ENCODE measurements around the gene SAG. TPM values are rescaled to one million over a fixed set of nuclear protein-coding genes. Genes with fewer than 3 reads are reported as not detected.

SAG gene
- total RNA-seq, 6 donors from 2014 or later: 0.17 TPM; not detected in 5

DNA sequence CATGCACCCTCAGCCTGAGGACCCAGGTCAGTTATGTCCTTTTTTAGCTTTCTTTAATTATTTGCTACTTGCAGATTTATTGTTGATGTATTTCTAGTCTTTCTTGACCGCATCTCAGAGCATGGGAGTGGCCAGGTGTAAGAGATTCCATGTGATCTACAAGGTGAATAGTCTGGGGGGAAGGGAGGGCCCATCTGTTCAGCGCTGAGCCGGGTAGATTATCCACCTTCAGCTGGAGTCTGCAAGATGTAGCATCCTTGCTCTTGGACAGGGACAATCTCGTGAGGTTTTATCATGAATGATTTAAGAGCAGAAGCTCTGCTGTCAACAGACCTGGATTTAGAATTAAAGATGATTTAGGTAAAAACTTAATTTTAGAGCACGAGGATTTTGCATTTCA is 34.7 kb downstream of the SAG start:
- WGBS, 2 donors: 84 to 88% methylated on average over 5 of the region's 5 CpGs
- ATAC-seq (ENCODE audit: low FRiP score in 2 of 2) (no peak), DNase-seq (no peak)
- Histone ChIP-seq H3K27me3 (no peaks in the 10 kb centered on the region), H3K9me3 (no peaks in the 10 kb centered on the region), H3K4me1 (peaks cover 0 to 6% (median 5%) of the 10 kb centered on the region in 4 donors), H3K27ac (no peak overlapping the region), H3K36me3 (no peaks in the 10 kb centered on the region), H3K4me3 (no peak overlapping the region)
- TF ChIP-seq POLR2A (IDR thresholded peaks at IDR 0.05) (no peak), POLR2AphosphoS5 (IDR thresholded peaks at IDR 0.05) (no peak), EP300 (IDR thresholded peaks at IDR 0.05) (no peak)
- TF ChIP-seq, protein P1, sequence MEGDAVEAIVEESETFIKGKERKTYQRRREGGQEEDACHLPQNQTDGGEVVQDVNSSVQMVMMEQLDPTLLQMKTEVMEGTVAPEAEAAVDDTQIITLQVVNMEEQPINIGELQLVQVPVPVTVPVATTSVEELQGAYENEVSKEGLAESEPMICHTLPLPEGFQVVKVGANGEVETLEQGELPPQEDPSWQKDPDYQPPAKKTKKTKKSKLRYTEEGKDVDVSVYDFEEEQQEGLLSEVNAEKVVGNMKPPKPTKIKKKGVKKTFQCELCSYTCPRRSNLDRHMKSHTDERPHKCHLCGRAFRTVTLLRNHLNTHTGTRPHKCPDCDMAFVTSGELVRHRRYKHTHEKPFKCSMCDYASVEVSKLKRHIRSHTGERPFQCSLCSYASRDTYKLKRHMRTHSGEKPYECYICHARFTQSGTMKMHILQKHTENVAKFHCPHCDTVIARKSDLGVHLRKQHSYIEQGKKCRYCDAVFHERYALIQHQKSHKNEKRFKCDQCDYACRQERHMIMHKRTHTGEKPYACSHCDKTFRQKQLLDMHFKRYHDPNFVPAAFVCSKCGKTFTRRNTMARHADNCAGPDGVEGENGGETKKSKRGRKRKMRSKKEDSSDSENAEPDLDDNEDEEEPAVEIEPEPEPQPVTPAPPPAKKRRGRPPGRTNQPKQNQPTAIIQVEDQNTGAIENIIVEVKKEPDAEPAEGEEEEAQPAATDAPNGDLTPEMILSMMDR (IDR thresholded peaks at IDR 0.05): no peak

DNA sequence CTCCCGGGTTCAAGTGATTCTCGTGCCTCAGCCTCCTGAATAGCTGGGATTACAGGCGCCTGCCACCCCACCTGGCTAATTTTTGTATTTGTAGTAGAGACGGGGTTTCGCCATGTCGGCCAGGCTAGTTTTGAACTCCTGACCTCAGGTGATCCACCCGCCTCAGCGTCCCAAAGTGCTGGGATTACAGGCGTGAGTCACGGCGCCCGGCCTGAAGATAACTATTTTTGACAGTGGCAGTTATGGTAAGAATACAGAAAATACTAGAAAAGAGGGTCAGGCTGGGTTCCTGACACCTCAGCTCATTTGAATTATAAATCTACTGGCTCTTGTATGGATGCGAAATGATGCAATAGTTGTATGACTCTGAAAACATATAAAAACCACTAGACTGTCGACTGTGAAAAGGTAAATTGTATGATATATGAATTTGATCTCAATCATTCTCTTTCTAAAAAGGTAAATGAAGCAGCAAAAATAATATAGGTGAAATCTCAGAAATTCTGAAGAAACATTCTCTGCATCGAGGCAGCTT is 35.6 kb downstream of the SAG start:
- Histone ChIP-seq H3K4me1 (peaks cover 0 to 6% (median 5%) of the 10 kb centered on the region in 4 donors), H3K27ac (no peak overlapping the region), H3K36me3 (no peaks in the 10 kb centered on the region), H3K27me3 (no peaks in the 10 kb centered on the region), H3K4me3 (no peak overlapping the region), H3K9me3 (no peaks in the 10 kb centered on the region)
- no peak for TF ChIP-seq POLR2A (IDR thresholded peaks at IDR 0.05)
- DNase-seq (no peak), ATAC-seq (ENCODE audit: low FRiP score in 2 of 2) (no peak)
- 89 to 95% methylated on average over 13 to 15 of the region's 15 CpGs for WGBS, 2 donors

DNA sequence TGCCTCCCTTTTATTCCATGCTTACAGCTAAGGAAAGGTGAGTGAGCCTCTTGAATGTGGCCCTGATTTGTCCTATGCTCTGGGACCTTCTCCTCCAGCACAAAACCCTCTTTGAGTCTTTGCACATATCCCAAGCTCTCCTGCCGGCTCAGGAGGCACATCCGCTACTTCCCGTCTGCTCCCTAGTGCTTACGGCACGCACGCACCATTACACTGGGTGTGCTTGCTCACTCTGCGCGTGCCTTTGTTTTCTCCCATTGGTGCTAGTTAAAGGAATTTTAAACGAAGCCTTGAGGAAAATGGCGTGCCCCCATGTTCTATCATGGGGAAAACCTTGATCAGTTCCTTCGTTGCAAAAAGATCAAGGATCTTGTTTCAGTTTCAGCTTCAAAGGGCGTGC is 38.8 kb downstream of the SAG start:
- peaks cover 0 to 8% (median 6%) of the 10 kb centered on the region in 4 donors for H3K4me1 ChIP-seq
- H3K4me3 ChIP-seq: no peak overlapping the region
- ATAC-seq (ENCODE audit: low FRiP score in 2 of 2) (no peak), DNase-seq (no peak)
- WGBS, 2 donors: 95 to 96% methylated on average over 12 of the region's 12 CpGs
- H3K27ac ChIP-seq: no peak overlapping the region
- no peaks in the 10 kb centered on the region for H3K27me3 ChIP-seq
- no peaks in the 10 kb centered on the region for H3K9me3 ChIP-seq
- no peaks in the 10 kb centered on the region for H3K36me3 ChIP-seq
- TF ChIP-seq POLR2AphosphoS5 (IDR thresholded peaks at IDR 0.05) (no peak), POLR2A (IDR thresholded peaks at IDR 0.05) (no peak), EP300 (IDR thresholded peaks at IDR 0.05) (no peak)
- TF ChIP-seq, protein P1 (IDR thresholded peaks at IDR 0.05): no peak

DNA sequence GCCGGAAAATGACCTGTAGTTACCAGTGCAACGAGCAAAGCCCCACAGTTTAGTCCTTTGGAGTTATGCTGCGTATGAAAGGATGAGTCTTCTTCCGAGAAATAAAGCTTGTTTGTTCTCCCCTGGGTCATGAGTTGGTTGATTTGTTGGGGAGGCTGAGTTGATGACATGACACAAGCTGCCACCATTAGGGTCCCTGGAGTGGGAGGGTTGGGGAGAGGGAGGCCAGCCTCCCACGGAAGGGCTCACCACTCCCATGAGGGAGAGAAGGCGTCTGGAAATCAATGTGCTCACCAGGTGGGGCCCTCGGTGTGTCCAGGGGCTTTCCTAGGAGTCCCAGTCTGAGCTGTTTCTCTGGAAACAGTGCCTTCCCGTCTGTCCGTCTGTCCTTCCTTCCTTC is 39.3 kb downstream of the SAG start:
- 76 to 80% methylated on average over 9 of the region's 9 CpGs for WGBS, 2 donors
- no peak for DNase-seq
- no peaks in the 10 kb centered on the region for H3K9me3 ChIP-seq
- ATAC-seq (ENCODE audit: low FRiP score in 2 of 2): no peak
- no peak overlapping the region for H3K27ac ChIP-seq
- no peaks in the 10 kb centered on the region for H3K27me3 ChIP-seq
- TF ChIP-seq POLR2A (IDR thresholded peaks at IDR 0.05) (no peak), POLR2AphosphoS5 (IDR thresholded peaks at IDR 0.05) (no peak), EP300 (IDR thresholded peaks at IDR 0.05) (no peak)
- TF ChIP-seq, protein P1 (IDR thresholded peaks at IDR 0.05): no peak
- H3K4me1 ChIP-seq: peaks cover 0 to 9% (median 7%) of the 10 kb centered on the region in 4 donors
- H3K4me3 ChIP-seq: no peak overlapping the region
- H3K36me3 ChIP-seq: no peaks in the 10 kb centered on the region

DNA sequence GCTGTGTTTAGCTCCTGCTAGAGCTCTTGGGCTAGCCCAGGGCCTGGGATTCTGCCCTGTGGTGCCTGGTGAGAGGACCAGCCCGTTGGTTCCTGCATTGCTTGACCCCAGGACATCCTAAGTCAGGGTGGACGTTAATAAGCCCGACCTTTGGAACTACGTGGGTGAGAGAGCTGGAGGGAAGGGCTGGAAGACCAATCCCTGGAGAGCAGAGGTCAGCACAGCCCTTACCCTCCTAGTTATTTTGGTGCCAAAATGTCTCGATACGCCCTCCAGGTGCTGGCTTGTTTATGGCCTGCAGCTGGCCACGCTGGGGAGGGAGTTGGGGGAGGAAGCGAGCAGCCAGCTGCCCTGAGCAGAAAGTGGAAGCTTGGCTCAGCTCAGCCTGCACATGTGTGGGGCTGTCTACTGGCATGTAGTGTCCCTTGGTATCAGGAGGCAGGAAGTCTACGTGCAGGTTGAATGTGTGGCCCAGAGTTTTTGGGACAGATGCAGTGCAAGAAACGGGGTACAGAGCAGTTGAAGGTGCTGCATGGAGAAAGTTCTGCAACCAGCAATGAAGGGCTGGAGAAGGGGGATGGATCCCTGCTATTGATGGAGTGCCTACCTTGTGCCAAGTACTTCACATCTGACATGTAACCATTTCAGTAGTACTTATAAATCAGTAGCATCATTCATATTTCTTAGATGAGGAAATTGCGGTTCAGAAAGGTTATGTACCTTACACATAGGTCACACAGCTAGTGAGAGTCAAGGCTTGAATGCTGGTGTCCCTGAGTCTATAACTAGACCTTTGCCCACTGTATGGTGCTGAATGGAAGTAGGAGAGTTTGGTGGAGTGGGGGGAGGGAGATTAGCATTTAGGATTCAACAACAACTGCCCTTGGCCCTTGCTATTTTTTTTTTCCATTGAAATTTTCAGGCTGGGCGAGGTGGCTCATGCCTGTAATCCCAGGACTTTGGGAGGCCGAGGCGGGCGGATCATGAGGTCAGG is 41.7 kb downstream of the SAG start:
- Histone ChIP-seq H3K36me3 (no peaks in the 10 kb centered on the region), H3K27me3 (no peaks in the 10 kb centered on the region), H3K4me1 (peaks cover 9 to 20% (median 17%) of the 10 kb centered on the region in 4 donors), H3K4me3 (no peak overlapping the region), H3K27ac (peak overlapping the region in 1 of 4 donors; percentile 15), H3K9me3 (no peaks in the 10 kb centered on the region)
- 53 to 65% methylated on average over 12 to 15 of the region's 15 CpGs for WGBS, 2 donors
- DNase-seq (peak in 1 of 2 donors; percentile 64), ATAC-seq (ENCODE audit: low FRiP score in 2 of 2) (peak; percentile 37 to 60)
- TF ChIP-seq, protein P1 (IDR thresholded peaks at IDR 0.05): no peak
- TF ChIP-seq POLR2A (IDR thresholded peaks at IDR 0.05) (no peak), POLR2AphosphoS5 (IDR thresholded peaks at IDR 0.05) (no peak), EP300 (IDR thresholded peaks at IDR 0.05) (no peak)

Data from upper lobe of left lung (tissue), 6 donors.